HG03469 (cell line): ENCODE data around the gene PDE4D.
"Not testable (repeated sequence)": the region's sequence is repeated elsewhere in the genome, so short reads cannot be mapped to it uniquely, and the experiment has no call there.

ENCODE experiments used
- ATAC-seq: cut with Tn5 transposase; IDR thresholded peaks from one replicate; pipeline ENCODE4 v1.9.1; 2021; ENCODE audit warnings: mild to moderate bottlenecking, moderate library complexity, moderate number of reproducible peaks; ENCODE audit not compliant: unreplicated experiment

PDE4D gene

DNA sequence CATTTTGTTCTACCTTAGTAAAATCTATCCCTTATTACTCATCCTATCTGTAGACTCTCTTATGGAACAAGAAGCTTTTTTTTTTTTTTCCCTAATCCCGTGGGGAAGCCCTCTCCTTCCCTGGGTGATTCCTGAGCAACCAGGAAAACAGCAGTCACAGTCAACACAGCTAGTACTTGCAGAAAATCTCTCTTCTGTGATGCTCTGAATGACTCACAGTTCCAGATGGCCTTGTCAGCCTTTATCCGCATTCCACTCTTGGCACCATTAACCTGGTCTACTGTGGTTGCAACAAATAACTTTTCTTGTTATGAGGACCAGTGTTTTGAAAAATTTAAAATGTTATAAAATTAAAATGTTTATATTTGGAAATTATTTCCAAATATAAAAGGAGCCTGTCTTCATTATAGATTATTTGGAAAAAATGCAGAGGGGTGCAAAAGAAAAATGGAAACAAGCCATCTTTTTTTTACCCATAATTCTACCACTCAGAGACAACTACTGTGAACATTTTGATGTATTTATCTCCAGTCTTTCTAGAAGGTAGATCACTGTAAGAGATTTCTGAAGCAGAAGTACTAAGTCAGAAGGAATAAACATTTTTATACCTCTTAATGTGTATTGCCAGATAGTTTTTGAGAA, 824.0 kb downstream of the PDE4D start:
- ATAC-seq: no peak

DNA sequence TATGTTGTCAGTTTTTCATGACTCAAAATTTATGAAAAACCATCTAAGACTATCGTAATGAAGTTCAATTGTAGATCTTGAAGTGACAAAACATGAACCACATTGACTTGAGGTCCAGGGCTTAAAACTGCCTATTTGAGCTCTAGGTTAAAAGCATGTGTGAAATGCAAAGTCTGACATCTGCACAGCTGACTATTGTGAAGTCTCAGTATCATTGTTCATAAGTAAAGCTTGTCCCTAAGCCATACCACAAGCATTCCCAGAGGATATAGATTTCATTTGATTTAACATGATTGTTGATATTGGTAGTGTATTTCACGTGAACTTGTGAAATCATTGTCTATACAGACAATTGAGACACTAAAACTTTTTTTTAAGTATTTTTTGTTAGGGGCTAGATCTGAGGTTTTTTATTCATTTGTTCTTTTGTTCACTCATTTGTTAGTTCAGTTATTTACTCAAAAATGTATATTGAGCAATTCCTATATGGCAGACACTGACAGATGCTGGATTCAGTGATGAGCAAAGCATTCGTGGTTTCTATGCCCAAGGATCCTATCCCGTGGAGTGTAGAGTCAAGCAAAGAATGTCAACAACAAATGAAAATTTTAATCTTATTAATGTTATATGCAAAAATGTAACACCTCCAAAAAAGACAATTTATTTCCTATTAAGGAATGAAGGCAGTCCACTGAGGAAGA, 825.4 kb downstream of the PDE4D start:
- ATAC-seq: no peak

DNA sequence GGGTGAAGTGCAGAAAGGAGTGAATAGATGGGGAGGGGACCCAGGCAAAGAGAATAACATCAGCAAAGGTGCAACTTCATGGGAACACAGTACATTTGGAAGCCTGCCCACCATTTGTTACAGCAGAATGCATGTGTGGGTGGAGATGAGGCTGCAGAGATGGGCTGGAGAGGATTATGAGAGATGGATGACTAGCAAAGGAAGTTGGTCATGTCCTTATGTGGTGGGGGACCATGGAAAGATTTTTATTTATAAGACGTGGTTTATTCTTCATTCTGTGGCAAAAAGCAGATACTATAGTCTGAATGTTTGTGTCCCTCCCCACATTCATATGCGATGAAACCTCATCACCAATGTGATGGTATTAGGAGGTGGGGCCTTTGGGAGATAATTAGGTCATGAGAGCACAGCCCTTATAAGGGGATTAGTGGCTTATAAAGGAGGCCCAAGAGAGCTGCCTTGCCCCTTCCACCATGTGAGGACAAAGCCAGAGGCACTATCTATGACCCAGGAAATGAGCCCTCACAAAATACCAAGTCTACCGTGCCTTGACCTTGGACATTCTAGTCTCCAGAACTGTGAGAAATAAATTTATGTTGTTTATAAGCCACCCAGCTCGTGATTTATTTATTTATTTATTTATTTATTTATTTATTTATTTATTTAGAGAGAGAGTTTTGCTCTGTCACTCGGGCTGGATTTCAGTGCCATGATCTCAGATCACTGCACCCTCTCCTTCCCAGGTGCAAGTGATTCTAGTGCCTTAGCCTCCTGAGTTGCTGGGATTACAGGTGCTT, 827.0 kb downstream of the PDE4D start:
- ATAC-seq: no peak

DNA sequence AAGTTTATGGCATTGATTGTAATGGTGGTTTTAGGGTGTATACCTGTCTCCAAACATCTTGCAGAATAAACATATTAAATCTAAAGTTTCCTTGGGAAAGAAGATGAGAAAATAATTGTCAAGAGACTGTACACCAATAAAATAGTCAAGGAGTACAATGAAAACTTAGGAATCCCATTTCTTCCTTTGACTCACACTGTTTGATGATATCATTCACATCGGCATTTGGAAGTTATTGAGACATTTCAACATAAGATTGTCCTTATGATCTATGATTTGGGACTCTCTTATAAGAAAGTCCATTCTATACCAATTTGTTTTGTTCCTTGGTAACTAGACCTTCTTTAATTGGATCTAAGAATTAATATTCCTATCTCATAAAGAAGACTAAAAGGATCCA, 828.0 kb downstream of the PDE4D start:
- ATAC-seq: no peak

DNA sequence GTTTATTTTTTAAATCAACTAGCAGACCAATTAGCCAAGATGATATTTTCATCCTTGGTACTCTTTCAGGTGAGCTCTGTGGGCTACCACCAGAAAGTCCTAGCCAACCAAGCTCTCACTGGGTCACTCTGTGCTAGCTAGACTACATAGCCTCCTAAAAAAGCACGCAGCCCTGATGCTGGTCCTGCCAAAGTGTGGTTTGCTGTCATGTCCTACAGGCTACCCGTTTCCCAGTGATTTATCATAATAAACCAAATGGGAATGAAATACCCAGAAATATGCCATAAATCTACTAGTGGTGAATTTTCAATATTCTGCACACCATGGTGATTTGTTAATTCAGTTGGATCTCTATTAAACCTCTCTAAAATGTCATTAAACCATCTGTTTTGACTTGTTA, 829.2 kb downstream of the PDE4D start:
- no peak for ATAC-seq

DNA sequence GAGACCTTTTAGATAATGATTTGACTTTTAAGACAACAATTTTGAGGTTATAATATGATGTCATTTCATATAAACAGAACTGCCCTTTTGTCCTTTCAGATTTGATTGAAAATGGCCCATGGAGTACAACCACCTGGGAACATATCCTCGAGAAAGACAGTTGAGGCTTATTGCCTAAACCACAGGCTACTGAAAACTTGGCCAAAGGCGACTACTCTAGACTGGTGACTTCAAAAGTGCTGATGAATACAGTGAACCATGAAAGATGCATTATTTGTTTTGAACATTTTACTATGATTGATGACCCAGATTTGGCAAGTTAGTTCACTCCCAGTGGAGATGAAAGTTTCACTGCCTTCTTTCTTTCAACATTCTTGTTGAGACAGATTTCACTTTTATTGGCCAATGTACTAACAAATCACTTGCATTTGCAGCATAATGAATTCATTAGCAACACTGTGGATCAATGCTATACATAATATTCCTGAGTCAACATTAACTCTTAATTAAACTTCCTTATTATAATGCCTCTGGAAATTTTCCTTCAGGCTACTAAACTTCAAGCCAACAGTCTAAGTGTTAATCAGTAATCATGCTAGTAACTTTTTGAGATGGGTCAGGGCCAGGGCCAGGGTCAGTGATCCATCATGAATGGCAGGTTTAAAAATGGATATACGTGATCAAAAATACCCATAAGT, 830.4 kb downstream of the PDE4D start:
- no peak for ATAC-seq

DNA sequence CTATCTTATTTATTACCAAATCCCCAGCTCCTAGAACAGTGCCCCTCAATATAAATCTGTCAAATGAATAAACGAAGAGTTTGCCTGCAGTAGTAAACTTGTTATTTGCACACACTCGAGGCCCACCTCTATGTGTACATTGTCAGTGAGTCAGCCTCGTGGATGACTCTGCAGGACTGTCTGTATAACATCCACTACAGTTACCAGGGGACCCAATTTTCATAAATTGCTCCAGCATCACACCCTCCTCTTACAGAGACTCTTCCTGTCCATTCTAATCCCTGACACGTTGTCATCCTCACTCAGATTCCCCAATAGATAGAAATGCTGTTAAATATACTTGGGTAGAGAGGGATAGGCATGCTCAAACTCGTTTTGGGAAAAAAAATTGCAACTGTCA, 832.1 kb downstream of the PDE4D start:
- ATAC-seq: no peak

DNA sequence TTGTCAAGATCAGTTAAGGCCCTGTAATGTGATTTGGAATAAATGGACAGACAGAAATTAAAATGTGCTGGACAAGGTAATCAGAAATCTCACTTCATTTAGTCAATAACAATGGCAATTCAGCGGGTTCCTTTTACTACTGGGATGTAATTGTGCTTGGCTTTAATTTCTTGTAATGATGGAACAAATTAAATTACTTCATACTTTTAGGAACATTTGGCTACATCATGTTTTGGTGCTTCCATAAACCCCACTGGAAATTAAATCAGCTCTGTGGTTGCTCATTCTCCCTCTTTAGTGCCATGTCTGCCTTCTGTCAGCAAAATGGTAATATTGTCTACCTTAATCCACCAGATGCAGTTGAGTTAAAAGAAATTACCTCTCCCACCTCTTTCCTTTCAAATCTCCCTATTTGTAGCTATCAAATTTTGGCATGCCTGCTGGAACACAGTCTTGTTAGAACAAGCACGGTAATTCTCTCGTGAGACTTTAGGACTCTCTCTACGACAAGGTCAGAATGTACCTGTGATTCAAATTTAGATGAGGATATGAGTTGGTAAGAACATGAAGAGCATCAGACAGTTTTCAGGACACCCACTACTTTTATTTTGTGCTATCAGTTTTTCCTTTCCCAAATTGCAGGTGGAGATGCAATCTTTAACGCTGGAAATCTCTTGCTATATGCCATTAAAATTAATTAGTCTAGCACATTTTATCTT, 834.4 kb downstream of the PDE4D start:
- no peak for ATAC-seq

DNA sequence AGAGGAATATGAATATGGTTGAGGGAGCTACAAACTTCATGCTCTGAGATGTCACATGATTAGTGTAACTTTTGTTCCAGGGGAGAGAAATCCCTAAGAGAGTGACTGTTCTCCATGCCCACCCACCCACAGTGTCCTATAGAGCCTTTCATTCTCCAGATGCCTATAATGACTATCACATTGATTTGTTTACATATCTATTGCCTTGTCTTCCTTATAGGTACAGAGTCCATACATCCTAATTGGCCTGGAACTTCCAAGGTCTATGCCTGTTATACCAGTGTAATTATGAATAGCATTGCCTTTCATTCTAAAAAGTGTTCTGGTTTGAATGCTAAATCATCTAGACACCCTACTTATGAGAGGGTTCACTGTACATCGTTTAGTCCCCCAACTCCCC, 835.3 kb downstream of the PDE4D start:
- no peak for ATAC-seq

DNA sequence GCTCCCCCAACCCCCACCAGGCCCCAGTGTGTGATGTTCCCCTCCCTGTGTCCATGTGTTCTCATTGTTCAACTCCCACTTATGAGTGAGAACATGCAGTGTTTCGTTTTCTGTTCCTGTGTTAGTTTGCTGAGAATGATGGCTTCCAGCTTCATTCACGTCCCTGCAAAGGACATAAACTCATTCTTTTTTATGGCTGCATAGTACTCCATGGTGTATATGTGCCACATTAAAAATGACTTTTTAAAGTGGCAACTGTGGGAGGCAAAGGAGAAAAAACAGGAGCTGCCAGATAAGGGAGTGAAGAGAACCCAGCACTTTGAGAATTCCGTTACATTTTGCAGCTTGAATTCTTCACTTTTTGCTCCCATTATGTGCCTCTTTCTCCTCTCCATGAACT, 836.9 kb downstream of the PDE4D start:
- not testable (repeated sequence) for ATAC-seq

DNA sequence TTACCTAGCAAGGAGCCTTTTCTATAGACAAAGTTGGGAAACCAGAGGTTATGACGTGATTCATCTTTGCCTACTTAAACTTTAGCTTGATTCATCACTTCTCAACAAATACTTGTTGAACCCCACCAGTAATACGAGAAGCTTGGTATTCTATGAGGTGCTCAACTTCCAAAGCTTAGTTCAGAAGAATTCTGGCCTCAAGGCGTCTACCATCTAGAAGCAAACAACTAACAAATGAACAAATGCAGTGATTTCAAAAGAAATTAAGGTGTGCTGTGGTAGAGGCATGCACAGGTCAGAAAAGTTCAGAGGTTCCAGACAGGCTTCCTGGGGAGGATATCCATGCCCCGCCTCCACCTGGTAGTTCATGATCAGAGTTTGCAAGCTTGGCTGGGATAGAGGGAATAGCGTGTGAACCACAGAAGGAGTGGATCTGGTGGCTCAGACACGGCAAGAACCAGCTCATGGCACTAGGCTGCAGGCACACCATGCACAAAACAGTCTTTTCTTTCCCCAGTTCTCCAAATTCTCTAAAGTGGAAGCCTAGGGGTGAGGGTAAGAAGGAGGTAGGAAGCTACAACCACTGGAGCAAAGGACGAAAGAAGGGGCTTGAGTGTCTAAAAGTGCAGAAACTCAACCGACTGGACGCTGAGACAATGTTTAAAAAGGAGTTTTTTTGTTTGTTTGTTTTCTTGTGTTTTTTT, 837.6 kb downstream of the PDE4D start:
- ATAC-seq: no peak

DNA sequence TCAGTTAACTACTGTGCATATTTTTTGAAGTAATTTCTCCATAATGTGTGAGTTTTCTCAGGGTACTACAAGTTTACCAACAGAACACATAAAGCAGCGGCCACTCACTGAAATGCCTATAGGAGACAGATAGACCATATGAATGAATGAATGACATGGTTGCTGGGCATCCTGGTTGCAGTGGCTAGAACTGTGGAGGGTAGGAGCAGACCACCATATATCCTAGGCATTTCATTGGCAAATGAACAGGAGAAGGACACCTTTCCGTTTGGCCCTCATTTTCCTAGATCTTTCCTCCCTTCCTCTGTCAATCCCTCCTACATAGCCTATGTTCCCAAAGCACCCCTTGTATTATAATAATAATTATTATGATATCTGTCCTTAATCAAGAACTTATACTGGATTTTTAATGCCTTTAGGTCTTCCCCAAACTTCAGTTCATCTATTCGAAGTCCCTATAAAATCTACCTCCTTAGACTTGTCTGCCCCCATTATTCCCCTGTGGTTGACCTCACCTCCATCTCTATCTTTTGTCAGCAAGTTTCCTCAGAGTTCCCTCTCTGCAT, 838.5 kb downstream of the PDE4D start:
- no peak for ATAC-seq

DNA sequence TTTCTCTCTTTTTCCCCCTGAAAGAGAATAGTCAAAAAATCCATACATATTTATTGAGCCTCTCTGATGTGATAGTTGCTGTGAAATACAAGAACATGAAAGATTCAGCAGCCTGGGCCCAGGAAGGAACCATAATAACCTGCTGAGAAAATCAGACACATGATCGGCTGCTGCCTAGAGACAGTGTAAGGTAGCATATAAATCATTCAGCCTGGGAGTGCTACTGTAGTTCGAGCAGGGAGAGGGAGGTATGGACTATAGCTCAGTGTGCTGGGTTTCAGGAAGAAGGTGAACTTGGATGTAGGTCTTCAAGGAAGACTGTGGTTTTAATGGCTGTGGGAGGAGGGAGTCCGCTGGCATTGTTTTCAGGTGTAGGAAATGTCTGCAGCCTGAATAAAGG, 841.6 kb downstream of the PDE4D start:
- no peak for ATAC-seq

DNA sequence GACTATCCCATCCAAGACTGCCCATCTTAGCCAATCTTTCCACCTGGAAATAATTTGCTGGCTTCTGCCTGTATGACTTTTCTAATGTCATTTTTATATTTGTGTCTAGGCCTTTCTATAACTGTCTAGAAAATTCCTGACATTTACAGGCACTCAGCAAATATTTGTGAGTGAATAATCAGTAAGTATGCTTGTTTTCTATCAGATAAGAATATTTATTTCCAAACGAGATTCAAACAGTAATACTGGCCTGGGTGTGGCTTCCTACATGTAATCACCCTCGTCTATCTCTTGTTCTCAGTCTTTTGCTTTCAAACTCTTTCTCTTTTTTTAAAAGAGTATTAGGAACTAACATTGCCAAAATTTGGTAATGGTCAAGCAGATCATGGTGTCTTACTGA, 844.4 kb downstream of the PDE4D start:
- no peak for ATAC-seq

DNA sequence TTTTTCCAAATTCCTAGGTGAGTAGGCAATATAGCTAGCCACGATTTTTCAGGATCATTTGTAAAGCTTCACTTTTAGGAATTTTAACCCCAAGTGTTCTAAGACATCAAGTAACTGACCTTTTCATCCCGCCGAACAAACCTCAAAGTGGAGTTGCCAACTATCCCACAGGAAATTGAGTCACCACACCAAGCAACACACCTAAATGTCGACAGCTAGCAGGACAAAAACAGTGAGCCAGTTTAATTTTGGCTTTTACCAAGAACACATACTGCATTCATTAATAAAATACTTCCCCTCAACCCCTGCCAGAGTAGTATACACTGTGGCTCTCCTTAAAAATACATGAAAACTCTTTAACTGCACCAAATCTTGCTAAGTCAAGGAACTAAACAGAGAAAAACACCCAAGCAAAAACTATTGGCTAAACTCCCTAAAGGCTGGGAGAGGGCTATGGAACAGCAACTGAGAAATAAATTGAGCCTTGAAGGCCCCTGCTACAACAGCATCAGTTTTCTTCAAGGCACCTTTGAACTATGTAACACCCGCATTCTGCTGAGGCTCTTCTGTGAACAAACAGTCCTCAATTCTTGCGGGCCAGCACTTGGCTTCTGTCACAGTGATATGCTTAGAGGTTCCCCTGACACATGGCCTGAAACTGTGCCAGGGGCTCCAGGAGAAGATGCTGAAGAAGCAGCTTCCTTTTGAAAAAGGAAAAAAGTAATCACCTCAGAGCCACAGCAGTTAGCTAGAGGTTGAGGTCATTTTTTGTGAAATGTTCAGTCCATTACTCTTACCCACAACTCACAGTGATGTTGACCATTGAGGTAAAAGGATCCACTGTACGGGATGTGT, 851.1 kb downstream of the PDE4D start:
- no peak for ATAC-seq

DNA sequence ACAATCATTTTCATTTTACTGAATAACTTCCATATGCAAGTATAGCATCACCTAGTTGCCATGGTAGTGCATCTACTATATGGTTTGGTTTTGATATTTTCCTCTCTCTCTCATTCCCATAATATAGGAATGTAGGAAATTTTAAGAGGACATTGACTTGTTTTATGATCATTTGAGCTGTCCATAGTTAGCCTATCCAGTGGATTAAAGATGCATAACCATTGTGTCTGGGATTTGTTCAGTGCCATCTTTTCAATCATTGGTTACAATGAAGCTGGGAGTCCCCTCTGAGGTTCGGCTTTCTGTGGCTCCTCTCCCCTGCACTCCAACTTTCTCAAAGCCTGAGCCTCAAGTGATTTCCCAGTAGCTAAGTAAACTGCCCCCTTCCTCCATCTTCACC, 852.2 kb downstream of the PDE4D start:
- ATAC-seq: no peak

DNA sequence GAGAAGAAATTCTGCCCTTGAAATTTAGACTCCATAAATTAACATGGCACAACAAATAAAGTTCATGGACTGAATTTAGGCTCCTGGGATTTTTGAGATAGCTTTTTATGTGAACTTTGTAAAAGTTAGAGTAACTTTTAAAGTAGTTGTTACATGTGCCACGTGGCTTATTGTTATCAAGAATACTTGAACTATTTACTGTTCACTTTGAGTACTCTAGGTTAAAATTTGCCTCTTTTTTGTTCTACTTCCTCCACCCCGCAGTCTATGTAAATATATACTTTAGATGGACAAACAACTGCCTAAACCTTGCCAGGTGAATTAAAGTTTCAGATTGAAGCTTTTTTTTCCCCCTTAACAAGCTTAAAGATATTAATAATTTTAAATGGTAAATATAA, 852.7 kb downstream of the PDE4D start:
- no peak for ATAC-seq

DNA sequence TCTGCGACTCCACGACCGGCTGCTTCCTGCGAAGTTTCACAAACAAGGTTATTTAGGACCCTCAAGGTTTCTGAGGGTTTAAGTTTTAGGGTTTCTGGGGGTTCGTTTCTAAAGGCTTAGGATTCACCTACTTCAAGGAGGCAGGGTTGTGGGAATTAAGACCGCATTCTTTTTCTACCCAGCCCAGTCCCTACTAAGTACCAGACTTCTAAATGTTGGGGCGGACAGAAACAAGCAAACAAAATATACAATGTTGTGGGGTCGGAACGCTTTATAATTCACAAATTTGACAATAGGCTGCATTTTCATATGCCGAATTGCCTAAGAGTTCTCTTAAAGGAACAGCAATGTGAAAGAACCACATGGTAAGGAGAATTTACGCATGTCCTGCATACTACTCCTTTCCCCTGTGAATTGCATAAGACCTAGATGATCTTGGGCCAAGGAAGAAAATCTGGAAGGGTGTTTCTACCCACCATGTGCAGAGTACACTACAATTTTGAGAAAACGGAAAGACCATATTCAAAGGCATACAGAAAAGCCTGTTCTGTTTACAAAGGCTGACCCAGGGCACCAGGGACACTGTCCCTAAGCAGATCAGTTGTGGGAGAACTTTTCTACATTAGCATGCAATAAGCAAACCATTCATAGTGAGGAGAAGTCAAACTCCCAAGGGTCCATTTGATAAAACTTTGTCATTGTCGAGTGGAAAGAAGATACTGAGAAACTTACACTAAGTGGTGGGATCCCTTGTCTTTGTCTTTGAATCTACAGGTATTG, 853.3 kb downstream of the PDE4D start:
- no peak for ATAC-seq
